ENCODE measurements around the gene TGM1.
A peak's percentile ranks its signal among the peaks of the same experiment; 100 is the strongest.

Gene TGM1

GRCh38 chr14:24292118-24292807, 29.3 kb upstream of the TGM1 start:
- DNase-seq = no peak

- DNase-seq = no peak
Observed at GRCh38 chr14:24291446-24292117, 28.6 kb upstream of the TGM1 start.

GRCh38 chr14:24290746-24291145, 27.8 kb upstream of the TGM1 start:
- no peak for DNase-seq

- DNase-seq = no peak
Observed at GRCh38 chr14:24289649-24290280, 26.8 kb upstream of the TGM1 start.

- no peak for DNase-seq
Observed at GRCh38 chr14:24286996-24287395, 24.0 kb upstream of the TGM1 start.

- DNase-seq = no peak
Observed at GRCh38 chr14:24285351-24285750, 22.4 kb upstream of the TGM1 start.

- no peak for DNase-seq
Observed at GRCh38 chr14:24284501-24285035, 21.6 kb upstream of the TGM1 start.

GRCh38 chr14:24283796-24284460, 21.0 kb upstream of the TGM1 start:
- DNase-seq = no peak

GRCh38 chr14:24282736-24283135, 19.8 kb upstream of the TGM1 start:
- no peak for DNase-seq

GRCh38 chr14:24281636-24282035, 18.7 kb upstream of the TGM1 start:
- no peak for DNase-seq

- DNase-seq = no peak
Observed at GRCh38 chr14:24280797-24281460, 18.0 kb upstream of the TGM1 start.

GRCh38 chr14:24279301-24280186, 16.6 kb upstream of the TGM1 start:
- DNase-seq = peak in 1 of 3 experiments; percentile 21

GRCh38 chr14:24278424-24278823, 15.4 kb upstream of the TGM1 start:
- DNase-seq = no peak

GRCh38 chr14:24277606-24278321, 14.8 kb upstream of the TGM1 start:
- no peak for DNase-seq

- no peak for DNase-seq
Observed at GRCh38 chr14:24277071-24277470, 14.1 kb upstream of the TGM1 start.

GRCh38 chr14:24274101-24274543, 11.1 kb upstream of the TGM1 start:
- DNase-seq = no peak

- DNase-seq = no peak
Observed at GRCh38 chr14:24273422-24273998, 10.5 kb upstream of the TGM1 start.

GRCh38 chr14:24272467-24272866, 9.5 kb upstream of the TGM1 start:
- no peak for DNase-seq

- DNase-seq = no peak
Observed at GRCh38 chr14:24271834-24272263, 8.9 kb upstream of the TGM1 start.

- peak; percentile 94 to 98 (median 96) for DNase-seq
Observed at GRCh38 chr14:24271134-24271833, 8.3 kb upstream of the TGM1 start, which contains the start of gene RABGGTA. RABGGTA (minus strand) TSS chr14:24271597; CDS start chr14:24271115, 482 bp downstream.
